ENCODE measurements around the gene FN1.

FN1 gene

DNA sequence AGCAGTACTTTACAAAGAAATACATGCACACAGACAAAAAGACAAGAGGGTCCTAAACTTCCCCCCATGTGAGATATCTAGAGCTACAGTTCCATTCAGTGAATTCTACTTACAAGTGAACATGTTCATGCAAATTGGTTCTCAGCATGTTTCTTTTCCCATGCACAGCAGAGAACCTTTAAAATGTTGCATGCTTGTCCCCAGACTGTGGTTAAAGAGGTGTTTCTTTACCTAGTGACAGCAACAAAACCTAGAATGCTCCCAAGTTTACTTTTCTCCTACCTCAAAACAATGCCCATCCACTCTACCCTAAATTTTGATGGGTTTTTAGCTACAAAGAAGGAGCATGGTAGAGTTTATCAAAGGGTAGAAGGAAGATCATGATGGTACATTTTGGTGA is 43.7 kb downstream of the FN1 start:
- H3K27me3 ChIP-seq (ENCODE audit: insufficient read depth, poor library complexity, severe bottlenecking): no peaks in the 10 kb centered on the region
- peaks cover 100% of the 10 kb centered on the region for H3K36me3 ChIP-seq (ENCODE audit: low read depth)
- H3K4me3 ChIP-seq (ENCODE audit: severe bottlenecking): no peak overlapping the region
- no peaks in the 10 kb centered on the region for H3K4me1 ChIP-seq (ENCODE audit: insufficient read depth, poor library complexity, severe bottlenecking)
- TF ChIP-seq, protein P1, sequence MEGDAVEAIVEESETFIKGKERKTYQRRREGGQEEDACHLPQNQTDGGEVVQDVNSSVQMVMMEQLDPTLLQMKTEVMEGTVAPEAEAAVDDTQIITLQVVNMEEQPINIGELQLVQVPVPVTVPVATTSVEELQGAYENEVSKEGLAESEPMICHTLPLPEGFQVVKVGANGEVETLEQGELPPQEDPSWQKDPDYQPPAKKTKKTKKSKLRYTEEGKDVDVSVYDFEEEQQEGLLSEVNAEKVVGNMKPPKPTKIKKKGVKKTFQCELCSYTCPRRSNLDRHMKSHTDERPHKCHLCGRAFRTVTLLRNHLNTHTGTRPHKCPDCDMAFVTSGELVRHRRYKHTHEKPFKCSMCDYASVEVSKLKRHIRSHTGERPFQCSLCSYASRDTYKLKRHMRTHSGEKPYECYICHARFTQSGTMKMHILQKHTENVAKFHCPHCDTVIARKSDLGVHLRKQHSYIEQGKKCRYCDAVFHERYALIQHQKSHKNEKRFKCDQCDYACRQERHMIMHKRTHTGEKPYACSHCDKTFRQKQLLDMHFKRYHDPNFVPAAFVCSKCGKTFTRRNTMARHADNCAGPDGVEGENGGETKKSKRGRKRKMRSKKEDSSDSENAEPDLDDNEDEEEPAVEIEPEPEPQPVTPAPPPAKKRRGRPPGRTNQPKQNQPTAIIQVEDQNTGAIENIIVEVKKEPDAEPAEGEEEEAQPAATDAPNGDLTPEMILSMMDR (IDR thresholded peaks at IDR 0.05; ENCODE audit: poor library complexity, severe bottlenecking): no peak
- peak overlapping the region; percentile 14 for H3K27ac ChIP-seq (ENCODE audit: poor library complexity, severe bottlenecking)
- ATAC-seq (ENCODE audit: low read depth) (no peak), DNase-seq (ENCODE audit: low spot score) (no peak)
- no peaks in the 10 kb centered on the region for H3K9me3 ChIP-seq (ENCODE audit: severe bottlenecking)

DNA sequence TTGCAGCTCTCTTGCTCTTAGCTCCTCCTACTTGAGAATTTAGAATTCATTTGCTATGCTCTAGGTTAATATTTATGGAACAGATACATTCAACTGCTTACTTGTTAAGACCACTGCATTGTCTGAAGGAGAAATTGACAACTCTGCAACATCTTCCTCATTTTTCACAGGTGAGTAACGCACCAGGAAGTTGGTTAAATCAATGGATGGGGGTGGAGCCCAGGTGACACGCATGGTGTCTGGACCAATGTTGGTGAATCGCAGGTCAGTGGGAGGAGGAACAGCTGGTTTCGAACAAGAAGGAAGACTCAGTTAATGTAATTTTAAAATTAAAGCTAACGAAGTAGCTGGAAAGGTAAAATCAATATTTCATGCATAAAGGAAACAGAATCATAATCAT is 44.3 kb downstream of the FN1 start:
- DNase-seq (ENCODE audit: low spot score): no peak
- Histone ChIP-seq H3K27ac (ENCODE audit: poor library complexity, severe bottlenecking) (peak overlapping the region; percentile 14), H3K36me3 (ENCODE audit: low read depth) (peaks cover 100% of the 10 kb centered on the region), H3K4me1 (ENCODE audit: insufficient read depth, poor library complexity, severe bottlenecking) (no peaks in the 10 kb centered on the region), H3K27me3 (ENCODE audit: insufficient read depth, poor library complexity, severe bottlenecking) (no peaks in the 10 kb centered on the region), H3K4me3 (ENCODE audit: severe bottlenecking) (no peak overlapping the region), H3K9me3 (ENCODE audit: severe bottlenecking) (no peaks in the 10 kb centered on the region)
- peak; percentile 39; the same call in 1 of the 3 replicates for ATAC-seq (ENCODE audit: low read depth)
- TF ChIP-seq, protein P1 (IDR thresholded peaks at IDR 0.05; ENCODE audit: poor library complexity, severe bottlenecking): no peak

DNA sequence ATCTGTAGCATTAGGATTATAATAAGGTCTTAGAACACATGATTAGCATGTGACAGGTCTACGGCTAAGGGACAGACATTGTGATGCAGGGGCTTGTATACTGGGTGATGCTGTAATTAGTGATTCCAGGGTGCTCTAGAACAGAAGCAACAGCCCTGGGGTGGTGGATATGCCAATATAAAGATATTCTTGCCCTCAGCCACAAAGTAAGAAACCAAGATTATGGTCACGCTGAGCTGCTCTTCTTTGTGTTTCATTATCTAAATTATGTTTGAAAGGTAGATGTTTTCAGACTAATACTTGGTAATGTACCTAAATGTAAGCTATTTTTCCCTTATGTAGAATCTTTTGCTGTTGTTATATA is 45.3 kb downstream of the FN1 start:
- H3K27ac ChIP-seq (ENCODE audit: poor library complexity, severe bottlenecking): no peak overlapping the region
- DNase-seq (ENCODE audit: low spot score) (no peak), ATAC-seq (ENCODE audit: low read depth) (no peak)
- TF ChIP-seq, protein P1 (IDR thresholded peaks at IDR 0.05; ENCODE audit: poor library complexity, severe bottlenecking): no peak
- peaks cover 100% of the 10 kb centered on the region for H3K36me3 ChIP-seq (ENCODE audit: low read depth)
- H3K4me3 ChIP-seq (ENCODE audit: severe bottlenecking): no peak overlapping the region
- H3K4me1 ChIP-seq (ENCODE audit: insufficient read depth, poor library complexity, severe bottlenecking): no peaks in the 10 kb centered on the region
- H3K27me3 ChIP-seq (ENCODE audit: insufficient read depth, poor library complexity, severe bottlenecking): no peaks in the 10 kb centered on the region
- no peaks in the 10 kb centered on the region for H3K9me3 ChIP-seq (ENCODE audit: severe bottlenecking)

DNA sequence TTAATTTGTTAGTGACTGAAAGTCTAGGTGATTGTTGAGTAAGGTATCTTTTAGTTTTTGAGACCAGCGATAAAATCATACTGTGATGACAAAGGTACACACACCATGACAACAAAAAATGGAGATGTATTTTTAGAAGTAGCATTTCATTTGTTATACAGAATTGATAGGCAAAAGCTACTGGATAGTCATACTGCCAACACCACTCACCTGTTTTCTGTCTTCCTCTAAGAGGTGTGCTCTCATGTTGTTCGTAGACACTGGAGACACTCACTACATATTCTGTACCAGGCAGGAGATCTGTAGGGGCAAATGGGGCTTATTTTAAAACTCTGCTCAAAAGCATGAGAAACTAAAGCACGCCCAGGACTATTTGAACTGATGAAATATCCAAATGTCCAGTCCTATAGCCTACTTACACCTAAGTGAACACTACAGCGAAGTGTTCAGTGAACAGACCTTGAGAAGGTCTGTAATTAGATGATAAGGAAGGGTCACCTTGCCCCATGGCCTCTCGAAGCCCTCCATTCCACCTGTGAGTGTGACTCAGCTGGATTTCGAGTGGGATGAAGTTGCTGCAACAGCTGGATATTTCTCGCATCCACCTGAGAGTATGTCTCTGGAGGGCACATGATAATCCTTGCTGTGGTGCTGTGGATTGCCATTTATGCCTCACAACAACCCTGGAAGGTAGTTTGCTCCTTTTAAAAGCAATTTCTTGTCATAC is 47.7 kb downstream of the FN1 start:
- DNase-seq (ENCODE audit: low spot score) (no peak), ATAC-seq (ENCODE audit: low read depth) (no peak)
- H3K4me1 ChIP-seq (ENCODE audit: insufficient read depth, poor library complexity, severe bottlenecking): no peaks in the 10 kb centered on the region
- no peaks in the 10 kb centered on the region for H3K27me3 ChIP-seq (ENCODE audit: insufficient read depth, poor library complexity, severe bottlenecking)
- H3K4me3 ChIP-seq (ENCODE audit: severe bottlenecking): no peak overlapping the region
- H3K27ac ChIP-seq (ENCODE audit: poor library complexity, severe bottlenecking): no peak overlapping the region
- H3K36me3 ChIP-seq (ENCODE audit: low read depth): peaks cover 99% of the 10 kb centered on the region
- TF ChIP-seq, protein P1 (IDR thresholded peaks at IDR 0.05; ENCODE audit: poor library complexity, severe bottlenecking): no peak
- no peaks in the 10 kb centered on the region for H3K9me3 ChIP-seq (ENCODE audit: severe bottlenecking)

DNA sequence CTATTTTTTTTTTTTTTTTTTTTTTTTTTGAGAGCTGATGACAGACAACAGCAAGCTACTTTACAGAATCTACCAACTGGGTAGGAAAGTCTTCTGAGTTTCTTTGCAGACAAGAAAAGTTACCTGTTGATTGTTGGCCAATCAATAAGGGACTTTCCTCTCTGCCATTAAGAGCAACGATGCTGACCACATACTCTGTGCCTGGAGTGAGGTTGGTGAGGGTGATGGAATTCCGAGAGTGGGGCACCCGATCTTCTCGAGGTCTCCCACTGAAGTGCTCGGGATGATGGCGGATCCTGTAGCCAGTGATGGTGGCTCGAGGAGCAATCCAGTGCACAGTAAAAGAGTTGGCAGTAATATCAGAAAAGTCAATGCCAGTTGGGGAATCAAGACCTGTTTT is 49.3 kb downstream of the FN1 start:
- no peaks in the 10 kb centered on the region for H3K9me3 ChIP-seq (ENCODE audit: severe bottlenecking)
- ATAC-seq (ENCODE audit: low read depth) (no peak), DNase-seq (ENCODE audit: low spot score) (no peak)
- no peak overlapping the region for H3K4me3 ChIP-seq (ENCODE audit: severe bottlenecking)
- H3K36me3 ChIP-seq (ENCODE audit: low read depth): peaks cover 99% of the 10 kb centered on the region
- H3K4me1 ChIP-seq (ENCODE audit: insufficient read depth, poor library complexity, severe bottlenecking): no peaks in the 10 kb centered on the region
- H3K27me3 ChIP-seq (ENCODE audit: insufficient read depth, poor library complexity, severe bottlenecking): no peaks in the 10 kb centered on the region
- H3K27ac ChIP-seq (ENCODE audit: poor library complexity, severe bottlenecking): no peak overlapping the region
- TF ChIP-seq, protein P1 (IDR thresholded peaks at IDR 0.05; ENCODE audit: poor library complexity, severe bottlenecking): no peak
